GM19372 (cell line): ENCODE measurements around the gene PXK.
"Not testable (repeated sequence)": the region's sequence is repeated elsewhere in the genome, so short reads cannot be mapped to it uniquely, and the experiment has no call there.

ENCODE experiments used
- ATAC-seq: cut with Tn5 transposase; IDR thresholded peaks from one replicate; pipeline ENCODE4 v1.9.1; 2021; ENCODE audit warnings: mild to moderate bottlenecking, low read depth, moderate library complexity; ENCODE audit not compliant: unreplicated experiment

PXK gene

DNA sequence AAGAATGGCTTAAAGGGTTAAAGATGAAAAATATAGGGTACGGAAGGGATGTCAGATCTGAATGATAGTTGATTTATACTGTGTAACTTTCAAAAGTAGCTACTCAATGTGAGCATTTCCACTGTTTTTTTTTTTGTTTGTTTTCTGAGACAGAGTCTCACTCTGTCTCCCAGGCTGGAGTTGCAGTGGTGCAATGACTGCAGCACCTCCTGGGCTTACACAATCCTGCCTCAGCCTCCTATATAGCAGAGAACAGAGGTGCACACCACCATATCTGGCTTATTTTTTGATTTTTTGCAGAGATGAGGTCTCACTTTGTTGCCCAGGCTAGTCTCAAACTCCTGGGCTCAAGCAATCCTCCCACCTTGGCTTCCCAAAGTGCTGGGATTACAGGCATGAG, 9.9 kb upstream of the PXK start:
- ATAC-seq, result no peak

DNA sequence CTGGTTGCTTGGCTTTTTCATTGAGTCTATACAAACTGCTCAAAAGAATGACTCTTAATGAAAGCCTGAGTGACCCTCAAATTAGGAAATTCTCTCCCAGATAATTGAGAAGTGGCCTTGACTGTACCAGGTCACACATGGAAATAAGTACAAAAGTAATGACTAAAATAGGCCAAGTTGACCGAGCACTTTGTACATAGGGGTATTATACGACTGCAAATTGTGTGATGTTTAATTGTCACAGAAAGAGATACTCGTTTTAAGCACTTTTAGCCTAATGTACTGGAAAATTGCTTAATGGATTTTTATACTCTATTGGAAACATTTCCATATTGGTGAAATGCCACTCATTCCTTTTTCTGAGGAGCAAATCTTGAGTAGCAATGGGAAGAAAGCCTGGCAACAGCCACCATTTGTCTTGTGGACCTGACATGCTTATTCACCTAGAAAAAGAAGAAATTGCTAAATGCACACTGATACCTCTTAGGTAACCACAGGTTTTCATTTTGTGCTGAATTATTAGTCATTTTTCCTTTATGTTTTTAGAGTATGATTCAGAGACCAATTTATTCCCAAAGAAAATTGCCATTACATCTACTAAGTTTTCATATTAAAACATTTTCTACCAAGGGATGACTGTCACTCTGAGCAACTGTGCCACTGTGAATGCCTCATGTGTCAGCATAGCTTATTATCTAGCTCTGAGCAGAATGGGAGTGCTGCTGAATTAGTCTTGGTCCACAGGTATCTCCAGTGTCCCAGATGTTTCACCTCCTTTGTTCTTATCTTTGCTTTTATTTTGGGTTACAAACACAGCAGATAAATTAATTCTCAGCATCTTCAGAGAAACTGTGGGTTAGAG, 8.9 kb upstream of the PXK start:
- no peak for ATAC-seq

DNA sequence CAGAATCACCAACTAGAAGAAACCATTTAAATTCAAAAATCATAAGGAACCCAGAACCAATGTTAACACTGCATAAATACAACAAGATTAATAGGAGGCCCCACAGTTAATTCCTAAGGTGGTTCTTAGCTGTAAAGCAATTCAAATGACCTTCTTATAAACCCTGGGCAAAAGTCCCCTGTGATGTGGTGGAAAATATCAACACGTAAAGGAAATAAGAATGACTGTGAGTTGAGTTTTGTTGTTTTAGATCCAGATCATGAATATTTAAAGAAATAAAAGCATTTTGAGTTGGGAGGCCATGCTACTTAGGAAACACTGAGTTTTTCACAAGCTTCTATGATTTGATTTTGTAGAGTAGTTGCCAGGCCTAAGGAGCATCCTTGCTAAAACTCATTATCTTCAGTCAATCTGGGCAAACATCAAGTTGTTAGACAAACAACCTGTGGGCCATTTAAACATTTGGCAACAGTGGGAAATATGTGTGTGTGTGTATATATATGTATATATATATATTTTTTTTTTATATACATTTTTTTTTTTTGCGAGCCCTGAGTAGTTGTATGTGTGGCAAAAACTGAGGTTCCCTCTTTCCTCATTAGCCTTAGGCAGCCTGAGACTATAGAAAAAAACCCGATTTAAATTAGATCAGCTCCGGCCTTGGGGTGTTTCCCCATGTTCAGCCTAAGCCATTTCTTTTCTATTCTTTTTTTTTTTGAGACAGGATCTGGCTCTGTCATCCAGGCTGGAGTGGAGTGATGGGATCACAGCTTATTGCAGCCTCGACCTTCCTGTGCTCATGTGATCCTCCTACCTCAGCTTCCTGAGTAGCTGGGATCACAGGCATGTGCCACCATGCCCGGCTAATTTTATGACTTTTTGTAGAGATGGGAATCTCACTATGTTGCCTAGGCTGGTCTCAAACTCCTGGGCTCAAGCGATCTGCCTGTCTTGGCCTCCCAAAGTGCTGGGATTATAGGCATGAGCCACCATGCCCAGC, 8.0 kb upstream of the PXK start:
- ATAC-seq, result no peak

DNA sequence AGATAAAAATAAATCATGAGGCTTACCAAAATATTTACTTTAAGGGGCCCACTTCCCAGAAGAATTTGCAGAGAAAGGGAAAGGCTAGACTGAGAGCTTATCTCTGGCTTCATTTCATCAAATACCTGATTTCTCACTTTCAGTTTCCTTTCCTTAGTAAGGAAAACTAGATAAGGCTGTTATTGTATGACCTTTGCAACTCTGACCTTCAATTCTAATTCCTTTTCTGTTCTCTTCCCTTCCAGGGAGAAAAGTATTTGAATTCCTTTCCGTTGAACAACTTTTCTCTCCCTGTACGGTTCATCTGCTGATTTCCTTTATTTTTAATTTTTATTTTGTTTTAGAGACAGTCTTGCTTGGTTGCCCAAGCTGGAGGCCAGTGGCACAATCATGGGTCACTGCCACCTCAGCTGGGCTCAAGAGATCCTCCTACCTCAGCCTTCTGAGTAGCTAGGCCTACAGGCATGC, 7.1 kb upstream of the PXK start:
- ATAC-seq, result no peak

DNA sequence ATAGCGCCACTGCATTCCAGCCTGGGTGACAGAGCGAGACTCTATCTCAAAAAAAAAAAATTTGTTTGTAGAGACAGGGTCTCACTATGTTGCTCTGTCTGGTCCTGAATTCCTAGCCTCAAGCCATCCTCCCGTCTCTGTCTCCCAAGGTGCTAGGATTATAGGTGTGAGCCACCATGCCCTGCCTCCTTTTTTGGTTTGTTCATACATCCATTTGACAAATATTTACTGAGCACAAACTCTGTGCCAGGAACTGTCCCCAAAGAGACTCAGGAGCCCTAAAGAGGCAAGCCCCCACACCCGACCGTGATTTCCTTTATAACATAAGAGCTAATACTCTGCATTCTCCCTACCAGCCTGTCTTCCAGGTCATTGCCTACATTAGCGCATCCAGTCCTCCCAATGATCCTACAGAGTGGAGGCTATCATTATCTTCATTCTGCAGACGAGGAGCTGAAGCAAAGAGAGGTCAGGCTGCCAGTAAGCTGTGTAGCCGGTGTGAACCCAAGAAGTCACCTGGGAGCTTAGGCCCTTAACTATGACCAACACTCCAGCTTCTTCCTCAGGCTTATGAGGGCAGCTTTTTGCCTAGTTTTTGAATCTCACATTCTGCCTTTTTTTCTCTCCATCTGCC, 6.3 kb upstream of the PXK start:
- no peak for ATAC-seq

- ATAC-seq, result no peak
These were observed 3.4 kb upstream of the PXK start for GRCh38 chr3:58329150-58329921.

DNA sequence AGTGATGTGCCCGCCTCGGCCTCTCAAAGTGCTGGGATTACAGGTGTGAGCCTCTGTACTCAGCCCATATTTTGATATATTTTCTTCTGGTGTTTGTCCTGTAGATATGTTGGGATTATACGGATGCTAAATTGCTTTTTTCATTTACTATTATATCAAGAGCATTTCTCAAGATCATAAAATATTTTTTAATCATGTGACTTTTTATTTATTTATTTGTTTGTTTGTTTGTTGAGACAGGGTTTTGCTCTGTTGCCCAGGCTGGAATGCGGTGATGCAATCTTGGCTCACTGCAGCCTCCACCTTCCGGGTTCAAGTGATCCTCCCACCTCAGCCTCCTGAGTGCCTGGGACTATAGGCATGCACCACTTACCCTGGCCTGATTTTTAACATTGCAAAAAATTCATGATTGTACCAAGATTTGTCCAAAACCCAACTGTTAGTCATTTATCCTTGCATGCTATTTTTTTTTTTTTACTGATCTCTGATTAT, 2.7 kb upstream of the PXK start:
- no peak for ATAC-seq

- ATAC-seq, result no peak
These were observed 1.0 kb upstream of the PXK start for GRCh38 chr3:58331593-58332152.

DNA sequence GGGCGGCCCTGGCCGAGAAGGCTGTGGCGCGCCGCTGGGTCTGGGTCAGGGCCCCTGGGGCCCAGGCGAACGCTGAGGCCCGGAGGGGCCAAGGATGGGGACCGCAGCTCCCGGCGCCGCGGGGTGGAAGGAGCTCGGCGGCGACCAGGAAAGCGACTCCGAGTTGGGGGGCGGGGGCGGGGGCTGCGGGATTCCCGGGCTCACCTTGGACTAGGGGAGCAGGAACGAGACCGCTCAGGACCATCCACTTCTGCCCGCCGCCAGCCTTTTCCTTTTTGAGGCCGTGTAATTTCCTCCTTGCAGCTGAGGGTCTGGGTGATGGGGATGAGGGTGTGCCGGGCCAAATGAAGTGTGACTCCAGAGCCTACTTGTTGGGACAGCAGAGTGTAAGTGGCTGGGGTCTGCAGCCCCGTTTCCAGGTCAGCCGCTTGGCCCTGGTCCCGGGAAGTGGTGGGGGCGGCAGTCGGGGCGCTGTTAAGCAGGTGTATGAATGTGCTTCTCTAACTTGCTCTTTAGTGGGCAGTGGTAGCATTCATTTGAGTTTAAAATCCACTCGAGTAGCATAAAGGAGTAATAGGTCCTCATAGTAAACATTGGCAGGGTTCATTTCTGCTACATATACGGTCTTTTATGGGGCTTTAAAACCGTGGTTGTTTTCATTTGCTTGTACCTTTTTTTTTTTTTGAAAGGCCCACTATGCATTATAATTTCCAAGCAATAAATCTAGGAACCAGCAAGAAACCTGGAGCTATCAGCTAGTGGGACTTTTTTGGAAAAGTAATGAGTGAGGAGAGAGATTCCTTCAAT, 717 bp downstream of the PXK start:
- no peak for ATAC-seq

DNA sequence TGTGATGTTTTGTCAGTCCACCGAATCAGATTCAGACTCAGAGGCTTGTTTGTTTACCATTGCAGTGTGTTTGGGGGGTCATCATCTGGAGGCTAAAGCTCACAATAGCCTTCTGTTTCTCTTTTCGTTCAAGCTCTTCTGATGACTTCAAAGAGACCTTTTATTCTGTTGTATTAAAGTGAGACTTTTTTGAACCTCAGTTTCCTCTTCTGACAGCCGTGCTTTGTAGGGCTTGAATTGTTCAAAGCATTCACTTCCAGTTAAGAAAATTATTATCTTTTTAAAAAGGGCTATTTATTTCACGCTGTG, 1.3 kb downstream of the PXK start:
- ATAC-seq, result no peak

GRCh38 chr3:58334506-58334884, 1.8 kb downstream of the PXK start:
- no peak for ATAC-seq

DNA sequence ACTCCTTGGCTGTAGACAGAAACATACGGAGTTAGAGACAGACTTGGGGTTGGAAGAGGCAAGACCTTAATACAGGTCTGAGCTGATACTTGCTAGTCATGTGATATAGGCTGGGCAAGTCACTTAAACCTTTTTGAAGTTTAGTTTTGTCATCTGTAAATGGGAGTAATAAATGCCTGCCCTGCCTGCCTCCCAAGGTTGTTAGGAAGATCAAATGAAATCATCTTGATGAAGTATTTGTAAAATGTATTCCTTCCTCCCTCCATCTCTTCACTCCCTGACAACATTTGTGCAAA, 2.9 kb downstream of the PXK start:
- ATAC-seq, result no peak

DNA sequence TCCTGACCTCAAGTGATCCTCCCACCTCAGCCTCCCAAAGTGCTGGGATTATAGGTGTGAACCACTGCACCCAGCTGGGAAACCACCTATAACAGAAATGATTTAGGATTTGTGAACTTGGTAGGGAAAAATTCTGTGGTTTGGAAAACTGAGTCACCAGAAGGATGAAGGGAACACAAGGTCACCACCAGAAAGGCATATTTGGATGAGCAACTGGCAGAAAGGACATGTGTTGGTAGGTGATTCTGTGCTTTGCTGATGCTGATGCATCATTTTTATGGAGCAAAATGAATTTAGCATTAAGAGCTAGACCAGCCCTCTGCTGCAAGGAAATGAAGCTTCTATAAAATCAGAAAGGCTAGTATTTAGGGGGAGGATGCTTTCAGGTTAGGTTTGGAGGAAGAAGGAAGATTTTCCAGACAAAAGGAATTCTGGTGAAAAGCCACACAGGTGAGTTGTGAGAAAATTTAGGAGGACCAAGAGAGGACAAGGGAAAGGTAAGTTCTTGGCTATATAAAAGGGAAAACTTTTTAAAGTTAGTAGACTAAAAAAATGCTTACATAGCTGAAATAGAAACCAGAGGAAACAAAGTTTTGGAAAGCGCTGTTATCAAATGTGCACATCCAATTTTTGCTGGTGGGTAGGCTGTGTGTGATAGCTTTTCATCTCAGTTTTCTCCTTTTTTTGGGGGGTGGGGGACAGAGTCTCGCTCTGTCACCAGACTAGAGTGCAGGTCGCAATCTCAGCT, 3.6 kb downstream of the PXK start:
- ATAC-seq, result no peak

- ATAC-seq, result no peak
These were observed 4.5 kb downstream of the PXK start for GRCh38 chr3:58337190-58337589.

DNA sequence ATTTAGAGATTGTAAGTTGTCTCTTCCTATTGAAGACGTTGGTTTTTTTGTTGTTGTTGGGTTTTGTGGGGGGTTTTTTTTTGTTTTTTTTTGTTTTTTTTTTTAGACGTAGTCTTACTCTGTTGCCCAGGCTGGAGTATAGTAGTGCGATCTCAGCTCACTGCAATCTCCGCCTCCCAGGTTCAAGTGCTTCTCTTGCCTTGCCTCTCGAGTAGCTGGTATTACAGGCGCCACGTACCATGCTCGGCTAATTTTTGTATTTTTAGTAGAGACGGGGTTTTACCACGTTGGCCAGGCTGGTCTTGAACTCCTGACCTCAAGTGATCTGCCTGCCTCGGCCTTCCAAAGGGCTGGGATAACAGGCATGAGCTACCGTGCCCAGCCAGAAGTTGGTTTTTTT, 6.5 kb downstream of the PXK start:
- ATAC-seq, result not testable (repeated sequence)

DNA sequence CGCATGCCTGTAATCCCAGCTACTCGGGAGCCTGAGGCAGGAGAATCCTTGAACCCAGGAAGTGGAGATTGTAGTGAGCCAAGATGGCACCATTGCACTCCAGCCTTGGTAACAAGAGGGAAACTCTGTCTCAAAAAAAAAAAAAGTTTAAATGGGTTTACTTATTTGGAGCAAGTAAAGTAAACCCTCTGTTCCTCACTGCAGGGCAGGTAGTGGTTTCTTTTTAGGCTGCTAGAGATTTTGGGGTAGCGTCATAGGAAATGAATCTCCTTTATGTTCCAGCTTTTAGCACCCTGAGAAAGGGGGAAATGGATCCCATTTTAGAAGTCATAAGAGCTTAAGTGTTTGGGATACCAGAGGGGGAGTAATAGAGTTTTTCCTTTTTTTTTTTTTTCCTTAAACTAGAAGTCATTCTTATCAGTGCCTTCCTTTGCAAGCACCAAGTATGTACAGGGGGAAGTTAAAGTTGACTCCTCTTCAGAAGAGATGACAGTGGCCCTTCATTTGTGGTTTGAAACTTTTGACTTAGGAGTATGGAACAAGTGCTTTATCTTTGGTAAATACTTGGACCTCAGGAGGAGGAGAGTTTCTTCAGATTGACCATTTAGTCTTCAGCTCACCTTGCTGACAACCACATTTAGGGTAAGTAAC, 8.0 kb downstream of the PXK start:
- ATAC-seq, result no peak

DNA sequence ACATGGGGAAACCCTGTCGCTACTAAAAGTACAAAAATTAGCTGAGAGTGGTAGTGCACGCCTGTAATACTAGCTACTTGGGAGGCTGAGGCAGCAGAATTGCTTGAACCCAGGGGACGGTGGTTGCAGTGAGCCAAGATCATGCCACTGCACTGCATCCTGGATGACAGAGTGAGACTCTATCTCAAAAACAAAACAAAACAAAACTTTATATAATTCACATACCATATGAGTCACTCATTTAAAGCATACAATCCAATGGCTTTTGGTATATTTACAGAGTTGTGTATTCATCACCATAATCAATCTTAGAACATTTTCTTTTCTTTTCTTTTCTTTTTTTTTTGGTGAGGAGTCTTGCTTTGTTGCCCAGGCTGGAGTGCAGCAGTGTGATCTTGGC, 8.7 kb downstream of the PXK start:
- no peak for ATAC-seq

- ATAC-seq, result no peak
These were observed 10.0 kb downstream of the PXK start for GRCh38 chr3:58342676-58343075.
